Stimulated activated CD8-positive, alpha-beta memory T cell treated with anti-CD3 and anti-CD28 coated beads, Interleukin-12 subunit alpha, Interleukin-12 subunit beta, amount 100 ng/mL, for 24 hours (primary cell): ENCODE measurements around the gene CTSS.
"Not testable (repeated sequence)": the region's sequence is repeated elsewhere in the genome, so short reads cannot be mapped to it uniquely, and the experiment has no call there.

Experiments used
- DNase-seq: peaks from one replicate; pipeline ENCODE4 v3.0.0-alpha.2; 2020; ENCODE audit errors: extremely low read depth

Gene CTSS

GRCh38 chr1:150765296-150765976, at the start of gene CTSS:
TSS of gene CTSS (minus strand) at chr1:150765778. CDS start at chr1:150764763, 1,015 bp downstream.
- no peak for DNase-seq

GRCh38 chr1:150813028-150813707, 47.6 kb upstream of the CTSS start:
- DNase-seq, result no peak

- DNase-seq, result no peak
Measured at GRCh38 chr1:150810958-150811659, 45.5 kb upstream of the CTSS start.

- no peak for DNase-seq
Measured at GRCh38 chr1:150809651-150810050, 44.1 kb upstream of the CTSS start.

GRCh38 chr1:150808846-150809245, 43.3 kb upstream of the CTSS start:
- no peak for DNase-seq

GRCh38 chr1:150808121-150808520, 42.5 kb upstream of the CTSS start, which contains the start of gene CTSK:
TSS of gene CTSK (minus strand) at chr1:150808260. CDS start at chr1:150806805, 1,455 bp downstream.
- no peak for DNase-seq

GRCh38 chr1:150807249-150808023, 41.9 kb upstream of the CTSS start:
- no peak for DNase-seq

GRCh38 chr1:150805899-150806298, 40.3 kb upstream of the CTSS start:
- DNase-seq, result no peak

- no peak for DNase-seq
Measured at GRCh38 chr1:150804671-150805070, 39.1 kb upstream of the CTSS start.

GRCh38 chr1:150799089-150799488, 33.5 kb upstream of the CTSS start:
- DNase-seq, result no peak

- no peak for DNase-seq
Measured at GRCh38 chr1:150798525-150798924, 32.9 kb upstream of the CTSS start.

GRCh38 chr1:150796374-150796773, 30.8 kb upstream of the CTSS start:
- no peak for DNase-seq

- not testable (repeated sequence) for DNase-seq
Measured at GRCh38 chr1:150793778-150794177, 28.2 kb upstream of the CTSS start.

GRCh38 chr1:150793221-150793620, 27.6 kb upstream of the CTSS start:
- DNase-seq, result no peak

- DNase-seq, result no peak
Measured at GRCh38 chr1:150791585-150791984, 26.0 kb upstream of the CTSS start.

- no peak for DNase-seq
Measured at GRCh38 chr1:150789396-150789795, 23.8 kb upstream of the CTSS start.

- DNase-seq, result no peak
Measured at GRCh38 chr1:150788946-150789345, 23.4 kb upstream of the CTSS start.

- DNase-seq, result no peak
Measured at GRCh38 chr1:150787455-150787854, 21.9 kb upstream of the CTSS start.

- no peak for DNase-seq
Measured at GRCh38 chr1:150780510-150780909, 14.9 kb upstream of the CTSS start.

GRCh38 chr1:150778409-150778808, 12.8 kb upstream of the CTSS start:
- DNase-seq, result no peak

GRCh38 chr1:150777544-150777943, 12.0 kb upstream of the CTSS start:
- no peak for DNase-seq

- DNase-seq, result not testable (repeated sequence)
Measured at GRCh38 chr1:150775931-150776505, 10.4 kb upstream of the CTSS start.
